Stimulated activated CD4-positive, alpha-beta T cell treated with anti-CD3 and anti-CD28 coated beads, Interleukin-1b, Interleukin-23, amount 100 ng/mL, for 4 hours (primary cell): ENCODE results near the gene CDC42EP1.

ENCODE experiments used
- DNase-seq, 2 donors: peaks; one replicate each; pipeline ENCODE4 v3.0.0-alpha.2; 2020; ENCODE audit warnings: low read depth in 2 of 2

The CDC42EP1 gene

GRCh38 chr22:37560608-37561211 lies 430 bp downstream of the CDC42EP1 start:
- no peak for DNase-seq

GRCh38 chr22:37561212-37562048 lies 1.1 kb downstream of the CDC42EP1 start:
- DNase-seq = peak; percentile 79 to 80

GRCh38 chr22:37562049-37562875 lies 2.0 kb downstream of the CDC42EP1 start:
- DNase-seq = no peak

GRCh38 chr22:37563153-37564081 lies 3.1 kb downstream of the CDC42EP1 start:
- no peak for DNase-seq

GRCh38 chr22:37564111-37564711 lies 3.9 kb downstream of the CDC42EP1 start:
- DNase-seq = no peak

GRCh38 chr22:37565830-37566229 lies 5.5 kb downstream of the CDC42EP1 start:
- no peak for DNase-seq

GRCh38 chr22:37566329-37566837 lies 6.1 kb downstream of the CDC42EP1 start:
- DNase-seq = no peak

- DNase-seq = peak; percentile 88 to 89
Measured at GRCh38 chr22:37566903-37567798, 6.9 kb downstream of the CDC42EP1 start.

- no peak for DNase-seq
Measured at GRCh38 chr22:37568012-37568411, 7.7 kb downstream of the CDC42EP1 start.

GRCh38 chr22:37568448-37569008 lies 8.2 kb downstream of the CDC42EP1 start:
- no peak for DNase-seq

GRCh38 chr22:37569009-37569920 lies 9.0 kb downstream of the CDC42EP1 start:
- no peak for DNase-seq

GRCh38 chr22:37569921-37570660 lies 9.8 kb downstream of the CDC42EP1 start:
- no peak for DNase-seq

GRCh38 chr22:37570661-37570976 lies 10.3 kb downstream of the CDC42EP1 start:
- no peak for DNase-seq

GRCh38 chr22:37571258-37571991 lies 11.1 kb downstream of the CDC42EP1 start:
- no peak for DNase-seq

- no peak for DNase-seq
Measured at GRCh38 chr22:37571992-37572373, 11.7 kb downstream of the CDC42EP1 start.

GRCh38 chr22:37575490-37576003 lies 15.3 kb downstream of the CDC42EP1 start:
- DNase-seq = no peak

GRCh38 chr22:37578002-37578401 lies 17.7 kb downstream of the CDC42EP1 start:
- no peak for DNase-seq
